ENCODE measurements around the gene RASIP1.
"Not testable (repeated sequence)": the region's sequence is repeated elsewhere in the genome, so short reads cannot be mapped to it uniquely, and the experiment has no call there.

RASIP1 gene

DNA sequence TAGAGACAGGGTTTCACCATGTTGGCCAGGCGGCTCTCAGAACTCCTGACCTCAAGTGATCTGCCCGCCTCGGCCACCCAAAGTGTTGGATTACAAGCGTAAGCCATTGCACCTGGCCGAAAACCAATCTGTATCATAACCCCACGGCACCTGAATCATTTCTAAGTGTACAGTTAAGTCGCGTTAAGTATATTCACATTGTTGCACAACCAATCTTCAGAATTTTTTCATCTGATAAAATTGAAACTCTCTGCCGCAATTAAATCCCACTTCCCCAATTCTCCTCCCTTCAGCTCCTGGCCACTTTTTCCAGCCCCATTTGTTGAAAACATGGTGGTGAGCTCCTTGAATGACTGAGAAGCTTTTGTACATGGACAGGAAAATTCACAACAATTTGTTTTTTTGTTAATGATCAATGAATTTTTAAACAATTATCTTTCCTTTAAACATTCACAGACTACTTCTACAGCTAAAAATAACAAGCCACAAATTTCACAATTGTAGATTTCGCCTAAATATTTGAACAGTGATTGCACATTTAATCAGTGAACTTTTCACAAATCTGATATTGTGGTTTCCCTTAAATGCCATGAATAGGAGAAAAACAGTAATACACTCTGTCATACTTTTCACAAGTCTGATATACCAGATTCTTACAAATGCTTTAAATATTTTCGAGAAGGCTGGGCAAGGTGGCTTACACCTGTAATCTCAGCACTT lies 28.7 kb upstream of the RASIP1 start:
- H3K9me3 ChIP-seq (ENCODE audit: low read length): no peaks in the 10 kb centered on the region
- H3K27ac ChIP-seq (ENCODE audit: low read depth, low read length): no peak overlapping the region
- no peaks in the 10 kb centered on the region for H3K36me3 ChIP-seq (ENCODE audit: insufficient read depth, low read length)
- no peaks in the 10 kb centered on the region for H3K4me1 ChIP-seq (ENCODE audit: insufficient read depth, low read length)
- no peak overlapping the region for H3K4me3 ChIP-seq (ENCODE audit: low read depth in 1 of 2, low read length in 2 of 2)
- H3K27me3 ChIP-seq (ENCODE audit: control insufficient read depth in 1 of 2, insufficient read depth in 2 of 2, low read length in 2 of 2): no peaks in the 10 kb centered on the region
- no peak overlapping the region for H3K9ac ChIP-seq (ENCODE audit: low read length)

GRCh38 chr19:48768171-48768753 lies 27.9 kb upstream of the RASIP1 start:
- not testable (repeated sequence) for H3K27me3 ChIP-seq (ENCODE audit: control insufficient read depth in 1 of 2, insufficient read depth in 2 of 2, low read length in 2 of 2); H3K4me3 ChIP-seq (ENCODE audit: low read depth in 1 of 2, low read length in 2 of 2); H3K9ac ChIP-seq (ENCODE audit: low read length); H3K36me3 ChIP-seq (ENCODE audit: insufficient read depth, low read length); H3K27ac ChIP-seq (ENCODE audit: low read depth, low read length); H3K9me3 ChIP-seq (ENCODE audit: low read length); H3K4me1 ChIP-seq (ENCODE audit: insufficient read depth, low read length)

DNA sequence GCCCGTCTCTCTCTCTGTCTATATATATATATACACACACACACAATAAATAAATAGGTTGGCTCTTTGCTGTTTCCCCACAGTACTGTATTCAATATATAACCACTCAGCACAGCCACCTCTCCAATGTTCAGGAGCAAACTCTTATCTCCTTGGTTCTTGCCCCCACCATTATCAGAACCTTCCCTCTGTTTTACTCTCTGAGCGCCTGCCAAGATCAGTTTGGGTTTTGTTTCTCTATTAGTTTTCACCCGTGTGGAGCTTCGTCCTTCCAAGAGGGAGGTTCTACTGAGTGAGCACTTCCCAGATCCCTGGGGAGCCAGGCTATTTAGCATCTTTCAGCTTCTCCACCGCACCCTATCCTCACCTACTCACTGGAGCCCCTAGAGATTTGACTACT lies 25.4 kb upstream of the RASIP1 start:
- not testable (repeated sequence) for H3K4me1 ChIP-seq (ENCODE audit: insufficient read depth, low read length); H3K27ac ChIP-seq (ENCODE audit: low read depth, low read length); H3K27me3 ChIP-seq (ENCODE audit: control insufficient read depth in 1 of 2, insufficient read depth in 2 of 2, low read length in 2 of 2); H3K9me3 ChIP-seq (ENCODE audit: low read length); H3K9ac ChIP-seq (ENCODE audit: low read length); H3K36me3 ChIP-seq (ENCODE audit: insufficient read depth, low read length); H3K4me3 ChIP-seq (ENCODE audit: low read depth in 1 of 2, low read length in 2 of 2)

DNA sequence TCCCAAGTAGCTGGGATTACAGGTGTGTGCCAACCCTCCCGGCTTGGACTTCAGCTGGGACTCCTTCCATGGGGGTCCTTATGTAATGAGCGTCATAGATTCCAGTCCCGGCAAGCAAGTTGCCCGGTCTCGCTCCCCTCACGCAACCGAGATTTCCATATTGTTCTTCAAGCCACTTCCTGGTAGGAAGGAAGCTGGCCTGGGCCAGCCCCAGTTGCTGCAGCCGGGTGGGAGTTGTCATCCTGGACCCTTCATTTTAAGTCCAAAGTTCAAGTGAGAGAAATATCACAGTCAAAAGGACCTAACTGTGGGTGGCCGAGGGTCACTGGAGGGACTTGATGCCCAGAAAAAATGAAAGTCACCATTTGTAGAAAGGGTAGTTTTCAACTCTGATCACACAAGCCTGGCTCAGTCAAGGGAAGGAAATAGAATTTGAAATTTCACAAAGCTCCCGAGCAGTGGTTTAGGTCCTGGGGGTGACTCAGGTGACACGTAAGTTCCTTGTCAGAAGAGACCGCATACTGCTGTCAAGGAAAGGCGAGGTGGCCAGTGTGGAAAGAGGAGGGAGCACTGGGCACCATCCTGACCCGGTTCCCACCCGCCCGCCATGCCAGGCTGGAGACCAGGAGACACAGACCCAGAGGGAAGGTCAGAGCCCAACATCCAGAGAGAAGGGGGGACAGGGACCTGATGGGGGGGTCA lies 20.2 kb upstream of the RASIP1 start:
- H3K9me3 ChIP-seq (ENCODE audit: low read length): no peaks in the 10 kb centered on the region
- no peaks in the 10 kb centered on the region for H3K36me3 ChIP-seq (ENCODE audit: insufficient read depth, low read length)
- H3K9ac ChIP-seq (ENCODE audit: low read length): no peak overlapping the region
- peaks cover 0 to 7% of the 10 kb centered on the region in 2 donors for H3K27me3 ChIP-seq (ENCODE audit: control insufficient read depth in 1 of 2, insufficient read depth in 2 of 2, low read length in 2 of 2)
- H3K4me3 ChIP-seq (ENCODE audit: low read depth in 1 of 2, low read length in 2 of 2): no peak overlapping the region
- H3K4me1 ChIP-seq (ENCODE audit: insufficient read depth, low read length): no peaks in the 10 kb centered on the region
- H3K27ac ChIP-seq (ENCODE audit: low read depth, low read length): no peak overlapping the region

DNA sequence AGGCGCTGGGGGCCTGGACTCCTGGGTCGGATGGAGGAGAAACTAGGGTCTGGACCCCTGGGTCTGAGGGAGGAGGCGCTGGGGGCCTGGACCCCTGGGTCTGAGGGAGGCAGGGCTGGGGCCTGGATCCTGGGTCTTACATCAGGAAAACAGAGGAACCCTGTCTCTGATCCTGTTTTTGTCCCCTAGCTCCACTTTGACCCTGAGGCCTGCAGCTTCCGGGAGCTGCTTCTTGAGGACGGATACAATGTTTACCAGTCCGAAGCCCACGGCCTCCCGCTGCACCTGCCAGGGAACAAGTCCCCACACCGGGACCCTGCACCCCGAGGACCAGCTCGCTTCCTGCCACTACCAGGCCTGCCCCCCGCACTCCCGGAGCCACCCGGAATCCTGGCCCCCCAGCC lies 17.3 kb upstream of the RASIP1 start:
- H3K4me1 ChIP-seq (ENCODE audit: insufficient read depth, low read length): no peaks in the 10 kb centered on the region
- no peak overlapping the region for H3K27ac ChIP-seq (ENCODE audit: low read depth, low read length)
- no peaks in the 10 kb centered on the region for H3K9me3 ChIP-seq (ENCODE audit: low read length)
- H3K4me3 ChIP-seq (ENCODE audit: low read depth in 1 of 2, low read length in 2 of 2): no peak overlapping the region
- no peak overlapping the region for H3K9ac ChIP-seq (ENCODE audit: low read length)
- H3K27me3 ChIP-seq (ENCODE audit: control insufficient read depth in 1 of 2, insufficient read depth in 2 of 2, low read length in 2 of 2): peaks cover 0 to 18% of the 10 kb centered on the region in 2 donors
- H3K36me3 ChIP-seq (ENCODE audit: insufficient read depth, low read length): no peaks in the 10 kb centered on the region

- Histone ChIP-seq H3K4me3 (ENCODE audit: low read depth in 1 of 2, low read length in 2 of 2) (no peak overlapping the region), H3K36me3 (ENCODE audit: insufficient read depth, low read length) (no peaks in the 10 kb centered on the region), H3K4me1 (ENCODE audit: insufficient read depth, low read length) (no peaks in the 10 kb centered on the region), H3K9ac (ENCODE audit: low read length) (no peak overlapping the region), H3K9me3 (ENCODE audit: low read length) (no peaks in the 10 kb centered on the region), H3K27ac (ENCODE audit: low read depth, low read length) (no peak overlapping the region), H3K27me3 (ENCODE audit: control insufficient read depth in 1 of 2, insufficient read depth in 2 of 2, low read length in 2 of 2) (peaks cover 0 to 23% of the 10 kb centered on the region in 2 donors)
Observed at GRCh38 chr19:48757089-48757675, 16.8 kb upstream of the RASIP1 start.

GRCh38 chr19:48756686-48757085 lies 16.3 kb upstream of the RASIP1 start:
- no peaks in the 10 kb centered on the region for H3K4me1 ChIP-seq (ENCODE audit: insufficient read depth, low read length)
- H3K9ac ChIP-seq (ENCODE audit: low read length): no peak overlapping the region
- no peak overlapping the region for H3K27ac ChIP-seq (ENCODE audit: low read depth, low read length)
- no peak overlapping the region for H3K4me3 ChIP-seq (ENCODE audit: low read depth in 1 of 2, low read length in 2 of 2)
- H3K36me3 ChIP-seq (ENCODE audit: insufficient read depth, low read length): no peaks in the 10 kb centered on the region
- peaks cover 0 to 28% of the 10 kb centered on the region in 2 donors for H3K27me3 ChIP-seq (ENCODE audit: control insufficient read depth in 1 of 2, insufficient read depth in 2 of 2, low read length in 2 of 2)
- no peaks in the 10 kb centered on the region for H3K9me3 ChIP-seq (ENCODE audit: low read length)

GRCh38 chr19:48756212-48756611 lies 15.8 kb upstream of the RASIP1 start:
- H3K9ac ChIP-seq (ENCODE audit: low read length): no peak overlapping the region
- no peaks in the 10 kb centered on the region for H3K9me3 ChIP-seq (ENCODE audit: low read length)
- no peak overlapping the region for H3K4me3 ChIP-seq (ENCODE audit: low read depth in 1 of 2, low read length in 2 of 2)
- peaks cover 0 to 33% of the 10 kb centered on the region in 2 donors for H3K27me3 ChIP-seq (ENCODE audit: control insufficient read depth in 1 of 2, insufficient read depth in 2 of 2, low read length in 2 of 2)
- no peaks in the 10 kb centered on the region for H3K36me3 ChIP-seq (ENCODE audit: insufficient read depth, low read length)
- H3K4me1 ChIP-seq (ENCODE audit: insufficient read depth, low read length): no peaks in the 10 kb centered on the region
- H3K27ac ChIP-seq (ENCODE audit: low read depth, low read length): no peak overlapping the region

DNA sequence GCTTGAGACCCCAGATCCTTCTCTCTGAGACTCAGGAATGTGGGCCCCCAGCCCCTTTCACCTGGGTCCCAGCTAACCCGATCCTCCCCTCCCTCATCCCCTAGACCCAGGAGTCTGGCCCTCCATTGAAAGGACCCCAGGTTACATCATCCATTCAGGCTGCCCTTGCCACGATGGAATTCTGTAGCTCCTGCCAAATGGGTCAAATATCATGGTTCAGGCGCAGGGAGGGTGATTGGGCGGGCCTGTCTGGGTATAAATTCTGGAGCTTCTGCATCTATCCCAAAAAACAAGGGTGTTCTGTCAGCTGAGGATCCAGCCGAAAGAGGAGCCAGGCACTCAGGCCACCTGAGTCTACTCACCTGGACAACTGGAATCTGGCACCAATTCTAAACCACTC lies 15.4 kb upstream of the RASIP1 start:
- no peaks in the 10 kb centered on the region for H3K4me1 ChIP-seq (ENCODE audit: insufficient read depth, low read length)
- no peaks in the 10 kb centered on the region for H3K36me3 ChIP-seq (ENCODE audit: insufficient read depth, low read length)
- H3K9ac ChIP-seq (ENCODE audit: low read length): no peak overlapping the region
- H3K27ac ChIP-seq (ENCODE audit: low read depth, low read length): no peak overlapping the region
- no peak overlapping the region for H3K4me3 ChIP-seq (ENCODE audit: low read depth in 1 of 2, low read length in 2 of 2)
- no peaks in the 10 kb centered on the region for H3K9me3 ChIP-seq (ENCODE audit: low read length)
- H3K27me3 ChIP-seq (ENCODE audit: control insufficient read depth in 1 of 2, insufficient read depth in 2 of 2, low read length in 2 of 2): peaks cover 0 to 37% of the 10 kb centered on the region in 2 donors

DNA sequence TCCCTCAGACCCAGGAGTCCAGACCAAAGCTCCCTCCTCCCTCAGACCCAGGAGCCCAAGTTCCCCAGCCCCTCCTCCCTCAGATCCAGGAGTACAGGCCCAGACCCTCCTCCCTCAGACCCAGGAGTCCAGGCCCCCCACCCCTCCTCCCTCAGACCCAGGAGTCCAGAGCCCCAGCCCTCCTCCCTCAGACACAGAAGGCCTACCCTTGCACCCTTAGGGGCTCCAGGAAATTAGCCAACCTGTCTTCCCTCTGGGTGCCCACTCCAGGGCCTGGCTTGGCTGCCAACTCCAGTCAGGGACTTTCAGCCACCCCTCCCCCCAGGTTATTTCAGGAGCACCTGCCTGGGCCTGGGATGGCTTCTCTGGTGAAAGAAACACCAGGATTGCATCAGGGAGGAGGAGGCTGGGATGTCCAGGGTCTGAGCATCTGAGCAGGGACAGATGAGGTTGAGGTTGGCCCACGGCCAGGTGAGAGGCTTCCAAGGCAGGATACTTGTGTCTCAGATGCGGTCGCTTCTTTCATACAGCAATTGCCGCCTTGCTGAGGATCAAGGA lies 14.8 kb upstream of the RASIP1 start, which contains the start of gene FGF21:
FGF21 (plus strand) TSS at position 441 of the 558 bp plus-strand sequence. CDS start 713 bp downstream, outside the sequence.
- no peak within 1 kb of the TSS for H3K27ac ChIP-seq (ENCODE audit: low read depth, low read length)
- no peaks in the 10 kb centered on the region for H3K36me3 ChIP-seq (ENCODE audit: insufficient read depth, low read length)
- H3K4me1 ChIP-seq (ENCODE audit: insufficient read depth, low read length): no peaks in the 10 kb centered on the region
- H3K9me3 ChIP-seq (ENCODE audit: low read length): no peaks in the 10 kb centered on the region
- no peak within 1 kb of the TSS for H3K9ac ChIP-seq (ENCODE audit: low read length)
- H3K4me3 ChIP-seq (ENCODE audit: low read depth in 1 of 2, low read length in 2 of 2): no peak within 1 kb of the TSS
- peaks cover 0 to 44% of the 10 kb centered on the region in 2 donors for H3K27me3 ChIP-seq (ENCODE audit: control insufficient read depth in 1 of 2, insufficient read depth in 2 of 2, low read length in 2 of 2)

Measured in muscle layer of colon (tissue), 2 donors.